ENCODE data around the gene NGEF. TPM values are rescaled to one million over a fixed set of nuclear protein-coding genes. Genes with fewer than 3 reads are reported as not detected.

NGEF gene
- total and polyA plus RNA-seq, 10 of the 15 experiments (the other 5 are each of a cell fraction or from before 2014, with no cell fraction given), result 0.12 TPM; not detected in 9

DNA sequence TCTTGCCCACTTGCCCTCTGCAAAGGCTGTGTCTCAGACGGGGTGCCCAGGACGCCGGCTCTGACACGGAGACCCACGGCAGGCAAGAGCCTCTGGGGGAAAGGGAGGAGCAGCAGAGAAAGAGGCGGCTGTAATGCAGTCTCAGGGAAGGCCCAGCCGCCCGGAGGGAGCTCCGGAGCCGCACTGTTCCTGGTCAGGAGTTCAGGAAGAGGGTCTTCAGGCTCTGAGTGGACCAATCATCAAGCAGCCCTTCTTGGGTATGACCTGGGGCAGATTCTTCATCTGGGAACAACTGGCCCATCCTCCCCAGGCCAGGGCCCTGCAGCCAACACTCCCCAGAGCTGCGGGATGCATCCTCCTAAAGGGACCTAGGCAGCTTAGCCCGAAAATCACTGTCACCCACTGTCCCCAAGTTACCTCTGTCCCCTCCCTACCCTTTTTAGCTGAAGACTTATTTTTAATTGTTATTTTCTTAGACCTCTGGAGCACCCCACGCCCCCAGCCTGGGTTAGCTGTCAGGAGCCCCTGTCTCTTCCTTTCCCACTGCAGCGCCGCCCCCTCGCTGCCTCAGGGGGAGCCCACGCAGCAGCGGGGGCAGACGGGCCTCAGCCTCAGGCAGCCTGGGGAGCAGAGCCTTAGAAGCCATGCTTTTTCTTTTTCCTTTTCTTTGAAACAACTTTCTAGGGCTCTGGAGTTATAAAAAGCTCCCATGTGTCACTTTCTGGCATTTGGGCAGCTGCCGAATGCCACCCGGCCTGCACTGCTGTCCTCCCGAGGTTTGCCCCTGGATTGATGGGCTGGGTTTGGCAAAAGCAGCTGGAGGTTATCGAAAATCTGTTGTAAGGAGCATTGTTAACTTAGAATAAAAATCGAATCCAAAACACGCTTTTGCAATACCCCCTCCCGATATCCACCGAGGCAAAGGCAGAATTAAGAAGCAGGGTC is 18.8 kb upstream of the NGEF start:
- Histone ChIP-seq H3K9me3 (replicated peaks; ENCODE audit: control insufficient read depth, insufficient read depth, low read length) (peaks cover 1% of the 10 kb centered on the region; the same call in 1 of the 3 replicates), H3K79me2 (ENCODE audit: control insufficient read depth, insufficient read depth, low read length) (no peaks in the 10 kb centered on the region), H3K27me3 (replicated peaks in 1 of 2; ENCODE audit: control insufficient read depth in 2 of 2, insufficient read depth in 2 of 2, low read length in 1 of 2) (no peaks in the 10 kb centered on the region; a peak in 1 of 4 replicates), H3K4me2 (ENCODE audit: control insufficient read depth, insufficient read depth) (no peak overlapping the region), H3K36me3 (ENCODE audit: control insufficient read depth in 2 of 2, insufficient read depth in 2 of 2, low read length in 1 of 2) (no peaks in the 10 kb centered on the region), H3K4me1 (ENCODE audit: control insufficient read depth, insufficient read depth, low read length) (no peaks in the 10 kb centered on the region), H2AFZ (ENCODE audit: control insufficient read depth, low read depth, low read length) (no peak overlapping the region), H3K9ac (ENCODE audit: control insufficient read depth, insufficient read depth, low read length) (no peak overlapping the region), H3K27ac (ENCODE audit: control insufficient read depth, insufficient read depth) (no peak overlapping the region), H4K20me1 (ENCODE audit: control insufficient read depth, insufficient read depth) (no peaks in the 10 kb centered on the region), H3K4me3 (no peak overlapping the region)
- SMC1A ChIA-PET (ENCODE audit: uncharacterized antibody, unreplicated experiment), result interaction anchor here (1.1 kb wide), 1 partner anchor 173 kb away, joined by 4 read pairs; no protein-coding TSS in a partner anchor
- DNase-seq (ENCODE audit: low read depth, low spot score), result no peak
- no peak for TF ChIP-seq PAX8 (IDR thresholded peaks at IDR 0.05)
- TF ChIP-seq, protein P1, sequence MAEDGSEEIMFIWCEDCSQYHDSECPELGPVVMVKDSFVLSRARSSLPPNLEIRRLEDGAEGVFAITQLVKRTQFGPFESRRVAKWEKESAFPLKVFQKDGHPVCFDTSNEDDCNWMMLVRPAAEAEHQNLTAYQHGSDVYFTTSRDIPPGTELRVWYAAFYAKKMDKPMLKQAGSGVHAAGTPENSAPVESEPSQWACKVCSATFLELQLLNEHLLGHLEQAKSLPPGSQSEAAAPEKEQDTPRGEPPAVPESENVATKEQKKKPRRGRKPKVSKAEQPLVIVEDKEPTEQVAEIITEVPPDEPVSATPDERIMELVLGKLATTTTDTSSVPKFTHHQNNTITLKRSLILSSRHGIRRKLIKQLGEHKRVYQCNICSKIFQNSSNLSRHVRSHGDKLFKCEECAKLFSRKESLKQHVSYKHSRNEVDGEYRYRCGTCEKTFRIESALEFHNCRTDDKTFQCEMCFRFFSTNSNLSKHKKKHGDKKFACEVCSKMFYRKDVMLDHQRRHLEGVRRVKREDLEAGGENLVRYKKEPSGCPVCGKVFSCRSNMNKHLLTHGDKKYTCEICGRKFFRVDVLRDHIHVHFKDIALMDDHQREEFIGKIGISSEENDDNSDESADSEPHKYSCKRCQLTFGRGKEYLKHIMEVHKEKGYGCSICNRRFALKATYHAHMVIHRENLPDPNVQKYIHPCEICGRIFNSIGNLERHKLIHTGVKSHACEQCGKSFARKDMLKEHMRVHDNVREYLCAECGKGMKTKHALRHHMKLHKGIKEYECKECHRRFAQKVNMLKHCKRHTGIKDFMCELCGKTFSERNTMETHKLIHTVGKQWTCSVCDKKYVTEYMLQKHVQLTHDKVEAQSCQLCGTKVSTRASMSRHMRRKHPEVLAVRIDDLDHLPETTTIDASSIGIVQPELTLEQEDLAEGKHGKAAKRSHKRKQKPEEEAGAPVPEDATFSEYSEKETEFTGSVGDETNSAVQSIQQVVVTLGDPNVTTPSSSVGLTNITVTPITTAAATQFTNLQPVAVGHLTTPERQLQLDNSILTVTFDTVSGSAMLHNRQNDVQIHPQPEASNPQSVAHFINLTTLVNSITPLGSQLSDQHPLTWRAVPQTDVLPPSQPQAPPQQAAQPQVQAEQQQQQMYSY (CRISPR knock-in tag; IDR thresholded peaks at IDR 0.05), result no peak
- TF ChIP-seq EP300 (IDR thresholded peaks at IDR 0.05; ENCODE audit: borderline replicate concordance in 1 of 2, control insufficient read depth in 1 of 2, low read depth in 2 of 2, low read length in 2 of 2), result no peak
- intact Hi-C loops (cut with micrococcal nuclease; ENCODE audit: unreplicated experiment), result no loop called here
- POLR2A ChIA-PET, result no interaction called here
- ATAC-seq, result no peak
- 54% methylated on average over 25 of the region's 27 CpGs for WGBS (ENCODE audit: insufficient coverage, insufficient replicate concordance, low lambda C conversion rate, missing lambda C conversion rate)
- no peak for FAIRE-seq
- RAD21 ChIA-PET (ENCODE audit: unreplicated experiment), result interaction anchor here (1.9 kb wide), 1 partner anchor 219 kb away, joined by 5 read pairs; the partner anchor contains the start of gene ATG16L1
- in situ Hi-C loops (cut with MboI), result no loop called here
- CTCF ChIA-PET, result interaction anchor here (0.8 to 3.4 kb wide), 7 partner anchors 21 to 273 kb away, joined by 3 to 9 read pairs (median 4); no protein-coding TSS in a partner anchor
- BruUV-seq (replicated peaks), result no TSS peak
